ENCODE data around the gene ZFPM1. TPM values are rescaled to one million over a fixed set of nuclear protein-coding genes. Genes with fewer than 3 reads are reported as not detected.

Gene ZFPM1
- total RNA-seq, 3 donors from 2014 or later (not counting 1 experiment from before 2014, with no cell fraction given), result 56.3 to 71.0 (median 64.6) TPM

GRCh38 chr16:88479793-88480760 is 27.0 kb downstream of the ZFPM1 start:
- no peaks in the 10 kb centered on the region for H3K36me3 Mint-ChIP-seq
- peak; percentile 6 for TF ChIP-seq CTCF (IDR thresholded peaks at IDR 0.05)
- H3K4me3 Mint-ChIP-seq, result peak overlapping the region; percentile 80
- ATAC-seq (peak; percentile 59 to 65 (median 62)), DNase-seq (peak in 1 of 2 donors; percentile 68)
- Histone ChIP-seq H3K36me3 (ENCODE audit: control insufficient read depth, insufficient read depth, low read length) (peaks cover 2% of the 10 kb centered on the region), H3K9me3 (ENCODE audit: control insufficient read depth, insufficient read depth, low read length) (no peaks in the 10 kb centered on the region), H3K27ac (ENCODE audit: low read length) (peak overlapping the region; percentile 65), H3K4me1 (ENCODE audit: control insufficient read depth, insufficient read depth, low read length) (peaks cover 88% of the 10 kb centered on the region), H3K27me3 (ENCODE audit: control insufficient read depth, insufficient read depth, low read length) (no peaks in the 10 kb centered on the region), H3K4me3 (ENCODE audit: low read length) (peak overlapping the region; percentile 9)
- no peaks in the 10 kb centered on the region for H3K27me3 Mint-ChIP-seq (ENCODE audit: low read depth in 2 of 2)
- no peaks in the 10 kb centered on the region for H3K9me3 Mint-ChIP-seq
- 17% methylated on average over 21 of the region's 28 CpGs for whole genome bisulfite sequencing (ENCODE audit: insufficient coverage)
- H3K4me1 Mint-ChIP-seq, result peaks cover 49 to 88% of the 10 kb centered on the region in 2 donors
- intact Hi-C loops (cut with micrococcal nuclease), result no loop called here
- peak overlapping the region; percentile 76 to 92 for H3K27ac Mint-ChIP-seq

GRCh38 chr16:88480829-88481228 is 27.7 kb downstream of the ZFPM1 start:
- Histone ChIP-seq H3K27me3 (ENCODE audit: control insufficient read depth, insufficient read depth, low read length) (no peaks in the 10 kb centered on the region), H3K36me3 (ENCODE audit: control insufficient read depth, insufficient read depth, low read length) (peaks cover 5% of the 10 kb centered on the region), H3K9me3 (ENCODE audit: control insufficient read depth, insufficient read depth, low read length) (no peaks in the 10 kb centered on the region), H3K4me3 (ENCODE audit: low read length) (no peak overlapping the region), H3K4me1 (ENCODE audit: control insufficient read depth, insufficient read depth, low read length) (peaks cover 85% of the 10 kb centered on the region), H3K27ac (ENCODE audit: low read length) (peak overlapping the region; percentile 65)
- H3K27ac Mint-ChIP-seq, result peak overlapping the region in 1 of 2 donors; percentile 92
- ATAC-seq (no peak), DNase-seq (no peak)
- H3K4me3 Mint-ChIP-seq, result peak overlapping the region; percentile 80
- 81% methylated on average over 19 of the region's 19 CpGs for WGBS (ENCODE audit: insufficient coverage)
- peaks cover 49 to 86% of the 10 kb centered on the region in 2 donors for H3K4me1 Mint-ChIP-seq
- H3K36me3 Mint-ChIP-seq, result no peaks in the 10 kb centered on the region
- intact Hi-C loops (cut with micrococcal nuclease), result no loop called here
- TF ChIP-seq CTCF (IDR thresholded peaks at IDR 0.05), result no peak
- H3K27me3 Mint-ChIP-seq (ENCODE audit: low read depth in 2 of 2), result no peaks in the 10 kb centered on the region
- H3K9me3 Mint-ChIP-seq, result no peaks in the 10 kb centered on the region

- Histone ChIP-seq H3K4me1 (ENCODE audit: control insufficient read depth, insufficient read depth, low read length) (peaks cover 82% of the 10 kb centered on the region), H3K4me3 (ENCODE audit: low read length) (no peak overlapping the region), H3K36me3 (ENCODE audit: control insufficient read depth, insufficient read depth, low read length) (peaks cover 14% of the 10 kb centered on the region), H3K9me3 (ENCODE audit: control insufficient read depth, insufficient read depth, low read length) (no peaks in the 10 kb centered on the region), H3K27ac (ENCODE audit: low read length) (no peak overlapping the region), H3K27me3 (ENCODE audit: control insufficient read depth, insufficient read depth, low read length) (no peaks in the 10 kb centered on the region)
- H3K27ac Mint-ChIP-seq, result peak overlapping the region in 1 of 2 donors; percentile 70
- no peaks in the 10 kb centered on the region for H3K9me3 Mint-ChIP-seq
- no peaks in the 10 kb centered on the region for H3K27me3 Mint-ChIP-seq (ENCODE audit: low read depth in 2 of 2)
- peaks cover 45 to 77% of the 10 kb centered on the region in 2 donors for H3K4me1 Mint-ChIP-seq
- DNase-seq (no peak), ATAC-seq (no peak)
- H3K36me3 Mint-ChIP-seq, result no peaks in the 10 kb centered on the region
- H3K4me3 Mint-ChIP-seq, result peak overlapping the region; percentile 6
- WGBS (ENCODE audit: insufficient coverage), result 76% methylated on average over 9 of the region's 9 CpGs
- intact Hi-C loops (cut with micrococcal nuclease), result no loop called here
- no peak for TF ChIP-seq CTCF (IDR thresholded peaks at IDR 0.05)
Observed at GRCh38 chr16:88481851-88482250, 28.8 kb downstream of the ZFPM1 start.

Measured in natural killer cell (primary cell).